Large intestine (tissue), 3 donors: ENCODE results near the gene MEGF10. TPM values are rescaled to one million over a fixed set of nuclear protein-coding genes. Genes with fewer than 3 reads are reported as not detected.
"Not testable (repeated sequence)": the region's sequence is repeated elsewhere in the genome, so short reads cannot be mapped to it uniquely, and the experiment has no call there.

Experiments
- DNase-seq, 2 donors: peaks; one replicate each; pipeline versions ENCODE4 v3.0.0 to v3.0.0-alpha.2; 2013
- H3K27ac ChIP-seq: one replicate; pipeline ENCODE4 v1.5.1; 2013; ENCODE audit warnings: low read length
- H3K27me3 ChIP-seq: 2 replicates; pipeline ENCODE4 v1.6.1; 2013; ENCODE audit warnings: low read length; ENCODE audit not compliant: control insufficient read depth, insufficient read depth
- H3K36me3 ChIP-seq: 2 replicates; pipeline ENCODE4 v1.6.1; 2013; ENCODE audit warnings: low read length; ENCODE audit not compliant: control insufficient read depth, insufficient read depth
- H3K4me1 ChIP-seq: one replicate; pipeline ENCODE4 v1.6.1; 2013; ENCODE audit warnings: low read length; ENCODE audit not compliant: control insufficient read depth, insufficient read depth
- H3K4me3 ChIP-seq: one replicate; pipeline ENCODE4 v1.5.1; 2013; ENCODE audit warnings: low read length
- H3K9me3 ChIP-seq: one replicate; pipeline ENCODE4 v1.6.1; 2013; ENCODE audit warnings: mild to moderate bottlenecking, low read depth, low read length, moderate library complexity; ENCODE audit not compliant: control insufficient read depth
- WGBS: methylation state at CpG from one replicate; pipeline ENCODE4 v1.1.5; 2013; ENCODE audit warnings: low lambda C conversion rate; ENCODE audit not compliant: insufficient coverage; 5-methylcytosine and 5-hydroxymethylcytosine counted together
- polyA plus RNA-seq: library from polyadenylated mRNA; unstranded; fragments of 120-200 nt; gene quantifications from one replicate; pipeline ENCODE4 v1.2.1, GENCODE V29; 2013

Gene MEGF10
- polyA plus RNA-seq, 1 donor = 1.3 TPM

GRCh38 chr5:127280491-127281220, 9.9 kb upstream of the MEGF10 start:
- WGBS = no CpG with 5 or more reads among the region's 11 CpGs
- no peaks in the 10 kb centered on the region for H3K4me1 ChIP-seq
- DNase-seq = peak in 1 of 2 donors; percentile 8
- peaks cover 5% of the 10 kb centered on the region for H3K27me3 ChIP-seq
- no peak overlapping the region for H3K4me3 ChIP-seq
- H3K27ac ChIP-seq = no peak overlapping the region
- no peaks in the 10 kb centered on the region for H3K9me3 ChIP-seq
- no peaks in the 10 kb centered on the region for H3K36me3 ChIP-seq

- no peak for DNase-seq
- H3K4me3 ChIP-seq = no peak overlapping the region
- no peak overlapping the region for H3K27ac ChIP-seq
- no peaks in the 10 kb centered on the region for H3K36me3 ChIP-seq
- no peaks in the 10 kb centered on the region for H3K4me1 ChIP-seq
- no peaks in the 10 kb centered on the region for H3K9me3 ChIP-seq
- no CpG with 5 or more reads among the region's 4 CpGs for WGBS
- peaks cover 5% of the 10 kb centered on the region for H3K27me3 ChIP-seq
These were observed 9.0 kb upstream of the MEGF10 start for GRCh38 chr5:127281609-127282008.

- Histone ChIP-seq H3K4me3 (no peak overlapping the region), H3K27ac (no peak overlapping the region), H3K27me3 (peaks cover 18% of the 10 kb centered on the region), H3K4me1 (peaks cover 4% of the 10 kb centered on the region), H3K36me3 (no peaks in the 10 kb centered on the region), H3K9me3 (no peaks in the 10 kb centered on the region)
- DNase-seq = no peak
- WGBS = 100% methylated on average over 1 of the region's 1 CpG
These were observed 1.9 kb upstream of the MEGF10 start for GRCh38 chr5:127288676-127289075.

GRCh38 chr5:127290946-127291693, 524 bp downstream of the MEGF10 start:
- Histone ChIP-seq H3K27me3 (peaks cover 18% of the 10 kb centered on the region), H3K27ac (no peak overlapping the region), H3K36me3 (no peaks in the 10 kb centered on the region), H3K9me3 (no peaks in the 10 kb centered on the region), H3K4me3 (peak overlapping the region; percentile 46), H3K4me1 (peaks cover 4% of the 10 kb centered on the region)
- WGBS = 20% methylated on average over 1 of the region's 28 CpGs
- DNase-seq = no peak

- no peaks in the 10 kb centered on the region for H3K9me3 ChIP-seq
- H3K27ac ChIP-seq = no peak overlapping the region
- H3K27me3 ChIP-seq = peaks cover 18% of the 10 kb centered on the region
- no peaks in the 10 kb centered on the region for H3K36me3 ChIP-seq
- no peak for DNase-seq
- no CpG with 5 or more reads among the region's 2 CpGs for WGBS
- H3K4me1 ChIP-seq = peaks cover 4% of the 10 kb centered on the region
- H3K4me3 ChIP-seq = no peak overlapping the region
These were observed 1.6 kb downstream of the MEGF10 start for GRCh38 chr5:127292030-127292735.

- no peak for DNase-seq
- H3K27ac ChIP-seq = no peak overlapping the region
- no peaks in the 10 kb centered on the region for H3K9me3 ChIP-seq
- no peak overlapping the region for H3K4me3 ChIP-seq
- H3K4me1 ChIP-seq = peaks cover 4% of the 10 kb centered on the region
- H3K27me3 ChIP-seq = peaks cover 18% of the 10 kb centered on the region
- H3K36me3 ChIP-seq = no peaks in the 10 kb centered on the region
These were observed 2.8 kb downstream of the MEGF10 start for GRCh38 chr5:127293373-127293772.

GRCh38 chr5:127294829-127295228, 4.2 kb downstream of the MEGF10 start:
- no CpG with 5 or more reads among the region's 1 CpG for WGBS
- no peak overlapping the region for H3K4me3 ChIP-seq
- peaks cover 18% of the 10 kb centered on the region for H3K27me3 ChIP-seq
- H3K36me3 ChIP-seq = no peaks in the 10 kb centered on the region
- H3K27ac ChIP-seq = no peak overlapping the region
- peaks cover 4% of the 10 kb centered on the region for H3K4me1 ChIP-seq
- no peaks in the 10 kb centered on the region for H3K9me3 ChIP-seq
- DNase-seq = no peak

GRCh38 chr5:127295454-127295853, 4.9 kb downstream of the MEGF10 start:
- DNase-seq = no peak
- no peaks in the 10 kb centered on the region for H3K9me3 ChIP-seq
- H3K4me3 ChIP-seq = no peak overlapping the region
- no CpG with 5 or more reads among the region's 1 CpG for WGBS
- H3K36me3 ChIP-seq = no peaks in the 10 kb centered on the region
- H3K27me3 ChIP-seq = peaks cover 13% of the 10 kb centered on the region
- H3K27ac ChIP-seq = no peak overlapping the region
- H3K4me1 ChIP-seq = no peaks in the 10 kb centered on the region

GRCh38 chr5:127296321-127296720, 5.7 kb downstream of the MEGF10 start:
- H3K27me3 ChIP-seq = peaks cover 5% of the 10 kb centered on the region
- H3K9me3 ChIP-seq = no peaks in the 10 kb centered on the region
- no peak overlapping the region for H3K4me3 ChIP-seq
- no peaks in the 10 kb centered on the region for H3K36me3 ChIP-seq
- no peak overlapping the region for H3K27ac ChIP-seq
- H3K4me1 ChIP-seq = no peaks in the 10 kb centered on the region
- DNase-seq = no peak

- not testable (repeated sequence) for H3K4me1 ChIP-seq, H3K27ac ChIP-seq, DNase-seq, H3K36me3 ChIP-seq, H3K9me3 ChIP-seq, H3K4me3 ChIP-seq, H3K27me3 ChIP-seq
- WGBS = no CpG with 5 or more reads among the region's 5 CpGs
These were observed 6.3 kb downstream of the MEGF10 start for GRCh38 chr5:127296894-127297293.
